T-helper 9 cell (primary cell): ENCODE data around the gene CMTM8.

Experiments
- DNase-seq: peaks from one replicate; pipeline ENCODE4 v3.0.0-alpha.2; 2020

The CMTM8 gene

DNA sequence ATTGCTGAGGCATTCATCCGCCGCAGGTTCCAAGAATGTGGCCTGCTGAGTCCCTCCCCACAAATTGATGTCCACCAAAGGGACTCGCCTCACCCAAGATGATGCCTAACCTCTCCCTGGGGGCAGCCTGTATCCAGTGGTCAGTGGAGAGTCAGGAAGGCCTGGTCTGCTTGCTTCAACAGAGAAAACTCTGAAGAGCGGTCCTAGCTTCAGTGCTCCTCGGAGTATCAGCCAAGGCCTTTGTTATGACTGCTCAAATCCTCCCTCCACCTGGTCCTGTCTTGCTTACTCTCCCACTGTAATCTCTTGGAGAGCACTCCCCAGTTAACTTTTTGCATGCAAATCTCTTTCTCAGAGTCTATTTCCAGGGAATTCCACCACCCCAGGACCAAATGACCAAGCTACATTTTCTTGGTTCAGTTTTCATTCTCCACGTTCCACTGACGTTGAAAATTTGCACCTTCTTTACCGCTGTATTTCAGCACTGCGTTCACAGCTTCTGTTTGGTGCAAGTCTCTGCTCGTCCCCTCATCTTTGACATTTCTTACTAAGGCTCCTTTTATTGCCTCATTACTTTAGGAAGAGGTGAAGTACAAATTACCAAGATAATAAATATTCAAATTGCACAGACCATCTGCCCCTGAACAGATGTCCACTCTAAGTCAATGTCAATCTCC lies 175.5 kb downstream of the CMTM8 start:
- no peak for DNase-seq

DNA sequence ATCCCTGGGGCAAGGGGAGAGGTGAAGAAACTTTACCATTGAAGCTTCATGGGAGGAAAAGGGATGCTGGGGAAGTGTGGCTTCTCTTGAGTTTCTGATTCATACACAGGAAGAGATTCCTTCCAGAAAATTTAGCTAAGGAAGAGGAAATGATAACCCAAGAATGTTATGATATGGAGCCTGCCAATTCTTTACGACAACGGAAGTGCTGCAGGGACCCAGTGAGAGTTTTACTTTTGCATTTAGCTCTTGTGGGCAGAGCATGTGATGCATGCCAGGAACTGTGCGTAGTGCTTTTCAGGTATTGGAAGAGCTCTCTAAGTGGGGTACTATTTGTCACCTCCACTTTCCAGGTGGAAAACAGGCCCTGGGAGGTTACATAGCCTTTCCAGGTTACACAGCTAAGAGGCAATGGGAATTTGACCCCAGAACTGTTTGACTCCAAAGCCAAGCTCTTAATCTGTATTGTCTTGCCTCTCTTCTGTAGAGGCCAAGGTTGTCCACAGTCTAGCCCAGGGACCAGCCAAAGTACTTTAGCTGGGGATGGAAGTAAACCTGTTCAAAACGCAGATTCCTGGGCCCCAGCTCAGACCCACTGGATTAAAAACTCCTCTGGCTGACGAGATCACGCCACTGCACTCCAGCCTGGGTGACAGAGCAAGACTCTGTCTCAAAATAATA lies 176.2 kb downstream of the CMTM8 start:
- no peak for DNase-seq

DNA sequence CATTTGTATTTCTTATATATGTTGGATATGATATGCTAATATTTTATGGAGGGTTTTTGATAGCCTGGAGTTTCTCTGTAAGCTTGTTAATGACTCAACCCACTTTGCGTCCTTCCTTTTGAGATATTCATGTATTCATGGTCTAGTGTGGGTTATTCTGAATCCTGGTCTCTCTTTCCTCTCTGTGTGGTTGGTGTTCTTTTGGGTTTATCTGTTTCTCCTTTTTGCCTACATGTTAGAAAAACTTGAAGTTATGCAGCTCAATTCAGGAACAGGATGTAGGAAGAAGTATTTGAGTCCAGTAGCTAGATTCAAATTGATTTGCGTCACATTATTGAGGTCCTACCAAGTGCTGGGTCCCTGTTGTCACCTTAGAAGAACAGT lies 181.3 kb downstream of the CMTM8 start:
- DNase-seq, result no peak
